ENCODE results near the gene PRUNE1.

PRUNE1 gene

DNA sequence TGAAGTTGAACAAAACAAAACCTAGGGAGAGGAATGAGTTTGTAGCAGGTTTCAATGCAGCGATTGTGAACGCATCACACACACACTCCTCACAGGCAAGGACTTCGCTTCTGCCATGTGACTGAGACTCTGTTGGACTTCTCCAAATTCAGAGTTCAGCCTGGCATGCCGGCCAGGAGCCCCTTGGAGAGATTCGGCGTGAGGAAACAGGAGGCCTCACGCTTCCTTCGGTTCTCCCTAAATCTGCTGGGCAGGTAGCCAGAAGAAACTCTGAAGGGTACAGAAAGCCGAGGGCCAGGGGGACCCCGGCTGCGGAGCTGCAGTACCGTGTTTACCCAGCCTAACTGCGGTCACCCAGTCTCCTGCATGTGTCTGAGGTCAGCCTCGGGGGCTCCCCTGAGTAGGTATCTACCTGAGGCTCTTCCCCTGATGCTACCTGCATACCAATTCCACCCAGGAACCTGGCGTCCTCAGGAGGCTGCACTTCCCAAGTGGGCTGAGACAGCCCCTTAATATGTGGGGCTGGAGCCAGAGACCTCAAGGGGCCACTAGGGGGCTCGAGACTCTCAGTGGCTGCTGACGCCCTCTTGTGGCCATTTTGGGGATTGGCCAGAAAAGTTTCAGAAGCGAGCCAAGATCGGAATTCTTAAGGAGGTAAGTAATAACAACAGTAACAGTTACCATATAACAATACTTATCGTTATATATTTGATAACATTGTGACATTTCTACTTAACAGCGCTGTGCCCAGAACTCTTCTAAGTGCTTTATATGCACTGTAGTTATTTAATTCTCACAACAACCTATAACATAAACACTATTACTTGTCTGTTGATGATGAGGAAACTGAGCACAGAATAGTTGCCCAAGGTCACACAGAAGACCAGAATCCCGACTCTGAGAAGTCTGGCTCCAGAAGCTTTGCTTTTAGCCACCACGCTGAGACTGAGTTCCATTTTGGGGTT is 28.9 kb upstream of the PRUNE1 start:
- peak; percentile 87 to 95 for DNase-seq

DNA sequence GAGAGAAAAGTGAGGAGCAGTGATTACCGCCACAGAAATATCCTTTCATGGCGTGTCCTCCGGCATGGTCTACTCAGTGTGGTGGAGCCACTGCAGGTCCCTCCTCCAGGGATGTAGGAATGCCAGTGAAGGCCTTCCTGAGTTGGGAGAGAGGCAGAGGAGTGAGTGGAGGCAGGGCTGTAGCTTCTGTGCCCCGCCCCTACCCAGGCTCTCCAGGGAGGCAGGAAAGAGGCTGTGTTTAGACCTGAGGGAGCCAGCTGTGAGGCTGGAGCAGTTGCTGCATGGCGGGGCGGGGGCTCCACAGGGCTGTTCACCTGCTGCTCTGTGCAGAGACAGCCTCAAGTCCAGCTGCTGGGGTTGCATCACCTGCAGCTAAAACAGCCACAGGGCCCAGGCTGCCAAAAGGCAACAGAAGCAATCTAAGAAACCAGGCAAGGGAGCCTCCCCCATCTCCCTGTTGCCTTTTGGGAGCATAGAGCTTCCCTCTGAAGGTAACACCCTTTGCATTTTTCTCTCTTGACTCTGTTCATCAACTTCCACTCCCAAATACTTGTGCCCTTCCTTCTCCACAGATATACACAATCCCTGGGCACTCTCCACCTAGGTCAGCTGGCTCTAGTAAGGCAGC is 27.0 kb upstream of the PRUNE1 start:
- no peak for DNase-seq

DNA sequence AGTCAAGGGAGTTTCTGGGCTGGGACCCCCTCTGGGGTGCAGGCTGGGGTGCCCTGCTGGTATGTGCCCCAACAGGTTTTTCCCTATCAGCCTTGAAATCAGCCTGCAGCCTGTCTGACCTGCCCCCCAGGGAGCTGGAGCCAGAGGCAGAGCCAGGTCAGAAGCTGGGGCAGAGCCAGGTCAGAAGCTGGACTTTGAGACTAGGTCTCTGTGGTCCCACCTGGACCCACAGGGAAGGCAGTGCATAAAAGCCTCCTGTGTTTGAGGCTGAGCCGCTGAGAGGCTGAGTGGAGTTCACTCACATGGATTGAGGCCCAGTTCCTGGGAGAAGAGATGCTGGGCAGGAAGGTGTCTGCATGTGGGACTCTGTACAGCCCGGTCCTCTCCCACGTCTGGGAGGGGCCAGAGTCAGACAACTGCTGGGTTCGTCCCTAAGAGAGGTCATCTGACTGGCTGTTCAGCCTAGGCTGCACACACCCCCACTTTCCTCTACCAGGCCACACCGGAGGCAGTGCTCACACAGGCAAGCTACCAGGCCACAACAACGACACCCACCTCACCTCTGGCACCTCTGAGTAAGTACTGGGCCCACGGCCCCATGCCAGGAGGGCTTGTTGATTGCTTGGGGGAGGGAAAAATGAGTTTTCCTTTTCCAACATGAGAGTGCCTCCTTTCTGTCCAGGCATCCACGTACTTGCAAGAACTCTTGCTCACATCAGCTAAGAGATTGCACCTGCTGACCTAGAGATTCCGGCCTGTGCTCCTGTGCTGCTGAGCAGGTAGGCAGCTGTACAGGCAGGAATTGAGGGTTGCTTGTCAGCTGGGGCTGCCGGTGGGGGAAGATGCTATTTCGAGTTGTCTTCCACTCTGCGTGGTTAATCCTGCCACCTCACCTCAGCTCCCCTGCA is 26.2 kb upstream of the PRUNE1 start, which contains the start of gene ANXA9:
Gene ANXA9 (plus strand): TSS at position 488 of the 908 bp plus-strand sequence. CDS start 814 bp downstream, outside the sequence.
- no peak for DNase-seq

DNA sequence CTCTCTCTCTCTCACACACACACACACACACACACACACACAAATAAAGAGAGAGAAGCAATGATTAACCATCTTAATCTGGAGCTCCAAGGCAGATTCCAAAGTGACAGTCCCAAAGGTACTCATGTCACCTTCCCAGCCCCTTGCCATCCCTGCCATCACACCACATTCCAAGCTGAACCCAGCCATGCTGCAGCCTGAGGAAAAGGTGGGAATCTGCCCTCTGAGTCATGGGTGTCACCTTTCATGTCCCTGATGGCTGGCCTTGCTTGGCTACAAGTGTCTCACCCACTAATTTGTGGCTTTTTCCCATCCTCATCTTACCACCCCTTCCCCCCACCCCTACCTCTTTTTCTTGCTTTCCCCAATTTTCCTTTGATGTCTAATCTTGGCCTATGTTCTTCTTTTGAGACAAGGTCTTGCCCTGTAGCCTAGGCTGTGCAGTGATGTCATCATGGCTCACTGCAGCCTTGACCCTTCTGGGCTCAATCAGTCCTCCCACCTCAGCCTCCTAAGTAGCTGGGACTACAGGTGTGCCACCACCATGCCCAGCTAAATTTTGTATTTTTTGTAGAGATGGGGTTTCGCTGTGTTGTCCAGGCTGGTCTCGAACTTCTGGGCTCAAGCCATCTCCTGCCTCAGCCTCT is 22.9 kb upstream of the PRUNE1 start:
- no peak for DNase-seq

DNA sequence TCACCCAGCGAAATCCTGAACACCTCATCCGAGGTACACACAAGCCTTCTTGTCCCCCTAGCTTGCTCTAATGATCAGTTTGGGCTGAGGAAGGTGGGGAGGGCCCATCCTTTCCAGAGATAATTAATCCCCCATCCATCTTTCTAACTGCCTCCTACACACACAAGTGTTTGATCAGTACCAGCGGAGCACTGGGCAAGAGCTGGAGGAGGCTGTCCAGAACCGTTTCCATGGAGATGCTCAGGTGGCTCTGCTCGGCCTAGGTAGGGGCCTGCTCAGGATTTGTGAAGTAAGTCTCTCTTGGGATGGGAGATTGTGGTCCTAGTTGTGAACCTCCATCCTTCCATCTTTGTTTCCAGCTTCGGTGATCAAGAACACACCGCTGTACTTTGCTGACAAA is 20.3 kb upstream of the PRUNE1 start:
- no peak for DNase-seq

GRCh38 chr1:150992626-150993025 is 15.6 kb upstream of the PRUNE1 start:
- no peak for DNase-seq

DNA sequence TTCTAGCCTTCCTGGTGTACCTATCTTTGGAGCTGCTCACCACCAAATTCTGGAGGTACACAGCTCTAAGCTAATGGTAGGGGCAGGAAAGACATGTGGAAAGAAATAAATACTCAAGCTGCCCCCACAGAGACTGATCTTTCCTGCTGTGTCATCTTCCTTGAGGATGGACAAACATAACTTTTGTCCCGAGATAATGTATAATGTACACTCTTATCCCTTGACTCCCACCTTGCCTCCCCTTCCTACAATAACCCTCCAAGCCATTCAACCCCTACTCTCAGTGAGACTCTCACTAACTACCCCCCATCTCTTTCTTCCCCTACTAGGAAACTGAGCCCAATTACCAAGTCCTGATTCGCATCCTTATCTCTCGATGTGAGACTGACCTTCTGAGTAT is 14.0 kb upstream of the PRUNE1 start:
- no peak for DNase-seq

DNA sequence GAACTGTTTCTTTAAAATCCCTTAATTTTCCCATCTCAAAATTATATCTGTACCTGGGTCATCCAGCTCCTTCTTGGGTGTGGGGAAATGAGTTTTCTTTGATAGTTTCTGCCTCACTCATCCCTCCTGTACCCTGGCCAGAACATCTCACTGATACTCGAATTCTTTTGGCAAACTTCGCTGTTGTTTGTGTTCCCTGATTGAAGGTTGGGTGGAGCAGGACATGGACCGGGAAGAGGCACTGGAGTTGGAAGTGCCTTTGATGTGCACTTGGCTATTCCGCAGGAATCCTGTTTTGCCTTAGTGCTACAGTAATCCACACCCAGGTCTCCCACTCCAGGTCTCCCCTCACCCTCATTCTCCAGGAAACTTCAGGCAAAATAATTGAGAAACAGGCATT is 12.8 kb upstream of the PRUNE1 start:
- no peak for DNase-seq

GRCh38 chr1:150995896-150996295 is 12.4 kb upstream of the PRUNE1 start:
- peak in 1 of 2 experiments; percentile 37 for DNase-seq

DNA sequence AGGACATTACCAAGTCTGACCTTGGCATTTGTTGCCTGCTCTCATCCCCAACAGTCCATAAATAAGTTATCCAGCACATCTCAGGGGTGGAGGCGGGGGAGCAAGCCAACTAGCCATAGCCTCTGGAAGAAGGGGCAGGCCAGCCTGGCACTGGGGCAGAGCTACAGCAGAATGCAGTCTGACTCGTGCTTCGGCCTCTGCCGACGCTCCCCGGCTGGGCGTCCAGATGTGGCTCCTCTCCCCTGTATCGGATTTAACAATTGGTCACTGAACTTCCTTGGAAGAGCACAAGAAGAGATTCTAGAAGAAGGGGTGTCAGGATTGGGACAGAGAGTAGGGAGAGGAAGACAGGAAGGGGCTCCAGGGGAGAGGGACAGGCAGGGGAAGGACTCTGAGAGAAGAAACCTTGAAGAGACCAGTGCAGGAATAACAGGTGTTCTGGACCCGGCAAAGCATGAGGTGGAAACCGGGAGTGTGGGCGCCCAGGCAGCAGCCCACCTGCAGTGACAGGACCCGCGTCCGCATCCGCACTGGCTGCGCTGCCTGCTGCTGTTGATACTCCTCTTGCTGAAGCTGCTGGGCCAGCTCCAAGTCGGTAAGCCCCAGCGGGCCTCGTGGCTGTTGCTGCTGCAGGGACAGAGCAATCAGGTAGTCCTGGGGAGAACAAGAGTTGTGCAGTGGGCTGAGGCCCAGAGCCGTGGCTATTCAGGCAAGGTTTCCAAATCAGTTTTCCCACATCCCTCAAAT is 10.9 kb upstream of the PRUNE1 start:
- no peak for DNase-seq

DNA sequence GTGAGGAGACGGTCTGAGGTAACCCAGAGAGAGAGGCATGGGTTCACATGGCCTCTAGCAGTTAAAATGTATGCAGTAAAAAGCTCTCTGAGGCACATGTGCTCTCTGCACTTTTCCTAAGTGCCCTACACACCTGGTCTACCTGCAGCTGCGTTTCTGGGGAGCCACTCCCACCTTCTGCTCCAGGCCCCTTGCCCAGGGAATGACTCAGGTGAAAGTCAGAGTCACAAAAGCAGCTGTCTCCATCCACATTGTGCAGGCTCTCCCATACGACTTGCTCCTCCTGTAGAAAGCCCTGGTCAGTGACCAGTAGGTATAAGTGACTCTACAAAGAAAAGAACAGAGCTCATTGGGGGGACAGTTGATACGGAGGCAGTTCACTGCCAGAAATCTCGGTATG is 10.3 kb upstream of the PRUNE1 start:
- no peak for DNase-seq

- DNase-seq = no peak
Observed at GRCh38 chr1:150999051-150999674, 9.1 kb upstream of the PRUNE1 start.

DNA sequence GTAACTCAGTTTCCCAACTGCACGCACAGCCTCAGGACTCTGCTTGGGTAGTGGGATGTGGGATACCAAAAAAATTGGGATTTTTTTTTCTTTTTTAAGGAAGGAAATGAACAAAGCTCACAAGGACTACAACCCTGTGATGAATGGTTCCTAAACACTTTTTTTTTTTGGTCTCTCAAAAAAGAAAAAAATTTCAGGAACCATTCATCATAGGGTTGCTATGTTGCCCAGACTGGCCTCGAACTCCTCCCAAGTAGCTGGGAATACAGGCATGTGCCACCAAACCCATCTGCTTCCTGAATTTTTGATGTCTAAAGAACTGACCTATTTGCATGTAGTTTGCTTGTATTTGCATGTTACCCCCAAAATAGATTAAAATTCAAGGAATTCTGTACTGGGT is 8.3 kb upstream of the PRUNE1 start:
- no peak for DNase-seq

DNA sequence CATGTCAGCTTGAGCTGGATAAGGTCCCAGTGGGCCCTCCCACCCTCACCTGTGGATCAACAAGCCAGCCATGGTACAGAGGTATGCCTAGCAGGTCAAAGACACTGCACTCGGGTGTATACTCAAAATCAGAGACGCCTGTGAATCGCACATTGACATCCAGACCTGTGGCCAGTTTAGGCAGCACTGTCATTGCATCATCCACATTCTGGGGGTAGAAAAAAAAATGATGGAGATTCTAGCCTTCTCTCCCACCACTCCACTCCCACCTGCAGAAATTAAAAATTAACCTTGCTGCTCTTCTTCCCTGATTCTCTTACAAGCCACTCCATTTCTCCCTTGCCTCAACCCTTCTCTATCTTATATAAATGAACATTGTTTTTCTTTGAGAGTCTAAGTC is 7.8 kb upstream of the PRUNE1 start:
- DNase-seq = no peak

DNA sequence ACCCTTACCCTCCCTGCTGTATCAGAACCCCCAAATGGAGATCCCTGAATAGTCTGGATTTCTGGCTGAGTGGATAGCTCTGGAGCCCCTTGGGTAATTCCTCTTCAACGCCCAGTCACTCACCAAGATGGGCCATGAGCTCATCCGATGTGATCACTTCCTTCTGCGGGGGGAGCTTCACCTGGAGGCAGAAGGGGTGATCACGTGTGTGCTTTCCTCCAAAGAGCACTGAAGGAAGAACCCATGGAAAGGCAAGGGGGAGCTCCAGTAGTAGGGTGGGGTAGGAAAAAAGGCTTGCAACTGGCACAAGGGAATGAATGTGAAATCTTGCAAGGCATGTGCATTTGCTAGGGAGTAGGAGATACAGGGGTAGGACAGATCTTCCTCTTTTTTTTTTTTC is 6.6 kb upstream of the PRUNE1 start:
- no peak for DNase-seq

DNA sequence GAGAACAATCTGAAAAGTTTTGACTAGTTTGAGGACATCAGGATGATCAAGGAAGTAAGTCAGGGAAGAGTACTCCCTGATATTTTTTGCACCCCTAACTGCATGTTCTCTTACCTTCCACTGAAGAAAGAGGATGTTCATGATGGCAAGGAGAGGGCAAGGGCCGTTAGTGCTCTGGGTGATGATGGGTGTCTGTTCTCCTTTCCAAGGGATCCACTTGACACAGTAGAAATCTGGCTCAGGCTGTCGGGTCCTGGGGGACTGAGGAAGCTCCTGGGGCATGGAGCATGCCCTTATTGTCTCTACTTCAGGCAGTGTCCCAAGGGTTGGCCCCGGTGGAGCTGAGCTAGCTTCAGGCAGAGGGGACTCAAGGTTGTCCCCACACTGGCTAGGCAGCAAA is 6.2 kb upstream of the PRUNE1 start:
- DNase-seq = no peak

DNA sequence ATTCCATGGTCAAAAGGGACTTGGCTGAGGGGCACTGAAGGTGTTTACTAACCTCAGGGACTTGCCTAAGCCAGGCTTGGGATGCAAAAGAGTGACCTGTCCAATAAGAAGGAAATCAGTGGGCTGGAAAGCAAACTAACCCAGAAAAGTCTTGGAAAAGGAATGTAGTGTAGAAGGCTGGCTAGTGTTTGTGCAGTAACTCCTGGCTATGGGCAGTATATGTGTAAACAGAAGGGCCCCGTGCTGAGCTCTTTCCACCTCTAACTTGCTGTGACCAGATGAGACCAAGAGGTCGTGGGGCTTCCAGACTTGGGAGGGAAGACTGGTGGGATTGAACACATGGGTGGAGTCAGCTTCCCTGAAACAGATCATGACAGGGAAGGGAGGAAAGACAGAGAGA is 5.6 kb upstream of the PRUNE1 start:
- no peak for DNase-seq

- DNase-seq = no peak
Observed at GRCh38 chr1:151003180-151003579, 5.1 kb upstream of the PRUNE1 start.

DNA sequence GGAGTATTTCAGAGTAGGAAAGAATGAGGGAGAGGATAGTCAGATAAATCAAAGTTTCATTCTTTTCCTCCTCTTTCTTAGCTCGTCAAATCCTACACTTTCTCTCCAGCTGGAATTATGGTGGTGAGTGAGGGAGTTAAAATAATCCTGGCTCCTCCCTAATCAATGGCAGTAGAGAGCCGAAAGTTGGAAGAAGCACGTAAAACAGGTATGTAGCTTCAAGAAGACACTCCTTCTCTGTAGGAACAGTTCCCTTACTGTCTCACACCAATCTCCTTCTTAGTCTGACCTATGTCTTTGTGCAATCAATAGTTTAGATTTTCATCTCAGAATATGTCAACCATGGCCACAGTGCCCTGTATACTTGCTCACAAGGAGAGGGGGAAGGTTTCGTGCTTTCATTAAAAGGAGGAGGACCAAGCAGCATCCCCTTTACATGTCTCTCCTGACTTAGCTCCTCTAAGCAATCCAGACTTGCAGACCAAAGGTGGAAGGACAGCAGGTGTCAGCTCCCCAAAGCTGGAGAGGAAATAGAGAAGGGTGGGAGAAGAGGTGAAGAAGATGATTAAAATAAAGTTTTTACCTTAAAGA is 2.4 kb upstream of the PRUNE1 start:
- no peak for DNase-seq

- peak; percentile 66 to 80 for DNase-seq
Observed at GRCh38 chr1:151006327-151007052, 1.8 kb upstream of the PRUNE1 start, which contains the start of gene MINDY1. MINDY1 (minus strand) TSS chr1:151006902; CDS start chr1:151002617, 4,285 bp downstream.

All from NCI-H446 (cell line).